ENCODE data around the gene RLN3. TPM values are rescaled to one million over a fixed set of nuclear protein-coding genes. Genes with fewer than 3 reads are reported as not detected.

The RLN3 gene
- total and polyA plus RNA-seq, 9 of the 15 experiments (the other 6 are each of a cell fraction or from before 2014, with no cell fraction given) = 0.31 to 1.2 (median 0.71) TPM; not detected in 6

- POLR2A ChIA-PET = interaction anchor here (0.9 to 2.0 kb wide), 3 partner anchors 14 to 22 kb away, joined by 3 to 9 read pairs (median 8); partner anchors contain the start of gene RFX1
Measured at GRCh38 chr19:14028901-14029300, 953 bp downstream of the RLN3 start.

More at GRCh38 chr19:14028901-14029300, 953 bp downstream of the RLN3 start:
- ATAC-seq (no peak), DNase-seq (ENCODE audit: extremely low read depth in 1 of 4, low spot score in 3 of 4) (no peak), FAIRE-seq (peak; percentile 11)
- in situ Hi-C loops (cut with MboI) (no loop called here), intact Hi-C loops (cut with micrococcal nuclease) (no loop called here)
- CTCF ChIA-PET (ENCODE audit: low intra/inter-chr PET ratio) = no interaction called here
- Histone ChIP-seq H3K4me1 (replicated peaks in 1 of 2; ENCODE audit: control insufficient read depth in 2 of 2, insufficient read depth in 2 of 2, low read length in 2 of 2) (peaks cover 21 to 53% of the 10 kb centered on the region in 2 experiments), H3K36me3 (ENCODE audit: control insufficient read depth, insufficient read depth, low read length) (no peaks in the 10 kb centered on the region), H3K79me2 (ENCODE audit: control insufficient read depth, insufficient read depth, low read length) (peaks cover 7% of the 10 kb centered on the region; the same call in 1 of the 3 replicates), H3K9me1 (ENCODE audit: control insufficient read depth, insufficient read depth, low read length) (no peaks in the 10 kb centered on the region), H4K20me1 (replicated peaks; ENCODE audit: control insufficient read depth, insufficient read depth, low read length) (no peaks in the 10 kb centered on the region), H3K9me3 (replicated peaks; ENCODE audit: control insufficient read depth, insufficient read depth, low read depth, low read length) (no peaks in the 10 kb centered on the region), H3K27me3 (ENCODE audit: control insufficient read depth in 2 of 2, insufficient read depth in 2 of 2, low read length in 2 of 2) (no peaks in the 10 kb centered on the region), H3K4me2 (ENCODE audit: insufficient read depth, low read length) (no peak overlapping the region), H3K9ac (ENCODE audit: insufficient read depth in 1 of 2, low read depth in 2 of 2, low read length in 2 of 2) (no peak overlapping the region), H2AFZ (ENCODE audit: low read depth, low read length) (no peak overlapping the region), H3K27ac (ENCODE audit: extremely low read depth, low read depth, low read length) (no peak overlapping the region), H3K4me3 (no peak overlapping the region)
- TF ChIP-seq MEF2A (IDR thresholded peaks at IDR 0.05; ENCODE audit: control insufficient read depth, low read depth, low read length) (no peak), KDM1A (IDR thresholded peaks at IDR 0.05) (peak; percentile 71 to 73), RFX5 (IDR thresholded peaks at IDR 0.05; ENCODE audit: low read depth, low read length) (no peak), SMAD1 (IDR thresholded peaks at IDR 0.05; ENCODE audit: low read depth, low read length, partially characterized antibody) (no peak), ADNP (tag; IDR thresholded peaks at IDR 0.05) (peak; percentile 79), HIVEP1 (CRISPR knock-in tag; IDR thresholded peaks at IDR 0.05) (no peak), TSC22D4 (tag; IDR thresholded peaks at IDR 0.05) (0 out of 2 replicates have a peak, but pooled peaks have one; percentile 38), BCOR (IDR thresholded peaks at IDR 0.05) (peak; percentile 26; the same call in 1 of the 2 replicates), CBFA2T3 (IDR thresholded peaks at IDR 0.05) (0 out of 2 replicates have a peak, but pooled peaks have one; percentile 13)
- TF ChIP-seq, protein P1, sequence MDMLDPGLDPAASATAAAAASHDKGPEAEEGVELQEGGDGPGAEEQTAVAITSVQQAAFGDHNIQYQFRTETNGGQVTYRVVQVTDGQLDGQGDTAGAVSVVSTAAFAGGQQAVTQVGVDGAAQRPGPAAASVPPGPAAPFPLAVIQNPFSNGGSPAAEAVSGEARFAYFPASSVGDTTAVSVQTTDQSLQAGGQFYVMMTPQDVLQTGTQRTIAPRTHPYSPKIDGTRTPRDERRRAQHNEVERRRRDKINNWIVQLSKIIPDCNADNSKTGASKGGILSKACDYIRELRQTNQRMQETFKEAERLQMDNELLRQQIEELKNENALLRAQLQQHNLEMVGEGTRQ (CRISPR knock-in tag; IDR thresholded peaks at IDR 0.05) = no peak
- no TSS peak for BruUV-seq (replicated peaks)
- whole genome bisulfite sequencing (ENCODE audit: insufficient coverage, low coverage, missing lambda C conversion rate) = 18% methylated on average over 4 of the region's 4 CpGs

Data from K562 (cell line).